HG02970 (cell line): ENCODE measurements around the gene TNS1.
"Not testable (repeated sequence)": the region's sequence is repeated elsewhere in the genome, so short reads cannot be mapped to it uniquely, and the experiment has no call there.

ENCODE experiments used
- ATAC-seq: cut with Tn5 transposase; IDR thresholded peaks from one replicate; pipeline ENCODE4 v1.9.1; 2021; ENCODE audit warnings: mild to moderate bottlenecking, moderate library complexity, moderate number of reproducible peaks; ENCODE audit not compliant: unreplicated experiment, low FRiP score

Gene TNS1

DNA sequence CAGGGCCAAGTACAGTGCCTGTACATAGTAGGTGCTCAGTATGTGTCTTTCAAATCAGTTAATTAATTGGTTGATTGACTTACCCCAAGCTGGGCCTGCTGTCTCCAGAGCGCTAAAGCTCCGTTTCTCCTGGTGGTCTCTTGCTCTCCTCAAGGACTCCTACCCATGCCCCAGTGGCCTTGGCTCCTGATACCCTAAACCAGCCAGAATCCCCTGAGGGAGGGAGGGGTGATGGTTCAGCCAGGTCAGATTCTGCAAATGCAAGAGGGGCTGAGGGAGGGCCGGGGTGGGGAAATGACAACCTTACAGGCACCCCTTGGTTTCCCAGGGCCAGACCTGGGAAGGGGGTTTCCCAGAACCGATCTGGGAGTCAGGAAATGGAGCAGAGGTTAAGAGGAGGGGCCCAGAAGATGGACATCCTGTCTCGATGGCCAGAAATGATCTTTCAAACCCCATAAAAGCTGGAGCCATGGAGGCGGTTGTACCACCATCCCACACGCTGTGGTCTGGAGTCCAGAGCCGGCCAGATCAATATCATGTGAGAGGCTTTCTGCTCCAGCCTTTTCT, 209.1 kb downstream of the TNS1 start:
- no peak for ATAC-seq

DNA sequence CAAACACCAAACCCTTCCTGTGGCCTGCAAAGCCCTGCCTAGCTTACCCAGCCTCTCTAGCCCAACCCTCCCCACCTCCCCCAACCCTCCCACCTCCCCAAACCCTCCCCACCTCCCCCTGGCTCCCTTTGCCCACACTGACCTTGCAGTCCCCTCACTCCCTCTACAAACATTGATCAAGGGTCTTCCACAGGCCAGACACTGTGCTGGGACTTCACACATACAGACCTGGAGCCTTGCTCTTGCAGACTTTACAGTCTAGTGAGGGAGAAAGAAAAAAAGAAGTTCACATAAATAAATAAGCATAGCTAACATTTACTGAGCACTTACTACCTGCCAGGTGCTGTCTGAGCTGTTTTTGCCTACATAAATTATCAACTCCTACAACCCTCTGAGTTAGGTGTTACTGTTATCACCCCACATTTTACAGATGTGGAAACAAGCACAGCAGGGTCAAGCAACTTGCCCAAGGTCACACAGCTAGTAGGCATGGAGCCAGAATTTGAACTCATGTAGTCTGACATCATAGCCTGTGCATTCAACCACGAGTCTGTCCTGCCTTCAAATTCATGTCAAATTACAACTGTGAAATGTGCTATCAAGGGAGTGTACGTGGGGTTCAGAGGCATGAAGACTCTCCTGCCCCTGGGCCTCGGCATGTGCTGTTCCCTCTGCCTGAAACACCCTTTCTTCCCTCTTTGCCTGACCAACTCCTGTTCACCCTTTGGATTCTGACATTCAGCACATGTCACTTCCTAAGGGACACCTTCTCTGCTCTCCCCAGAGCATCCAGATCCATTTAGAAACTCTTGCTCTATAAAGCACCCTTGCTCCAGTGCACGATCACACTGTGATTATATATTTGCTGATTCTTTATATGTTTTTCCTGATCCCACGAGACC, 209.9 kb downstream of the TNS1 start:
- no peak for ATAC-seq

DNA sequence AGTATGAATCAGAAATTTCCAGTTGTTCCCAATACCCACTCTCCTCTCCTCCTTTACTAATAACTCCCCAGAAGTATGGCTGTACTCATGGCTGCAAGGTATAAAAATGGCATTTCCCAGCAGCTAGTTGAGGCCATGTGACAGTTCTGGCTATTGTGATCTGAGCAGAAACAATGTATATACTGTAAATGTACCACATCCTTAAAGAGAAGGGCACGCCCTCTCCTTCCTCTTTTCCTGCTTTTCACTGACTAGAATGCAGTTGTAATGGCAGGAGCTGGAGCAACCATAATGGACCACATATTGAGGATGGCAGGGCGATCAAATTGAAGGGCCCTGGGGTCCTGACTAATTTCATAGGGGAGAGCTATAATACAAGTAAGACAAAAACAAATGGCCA, 211.2 kb downstream of the TNS1 start:
- no peak for ATAC-seq

DNA sequence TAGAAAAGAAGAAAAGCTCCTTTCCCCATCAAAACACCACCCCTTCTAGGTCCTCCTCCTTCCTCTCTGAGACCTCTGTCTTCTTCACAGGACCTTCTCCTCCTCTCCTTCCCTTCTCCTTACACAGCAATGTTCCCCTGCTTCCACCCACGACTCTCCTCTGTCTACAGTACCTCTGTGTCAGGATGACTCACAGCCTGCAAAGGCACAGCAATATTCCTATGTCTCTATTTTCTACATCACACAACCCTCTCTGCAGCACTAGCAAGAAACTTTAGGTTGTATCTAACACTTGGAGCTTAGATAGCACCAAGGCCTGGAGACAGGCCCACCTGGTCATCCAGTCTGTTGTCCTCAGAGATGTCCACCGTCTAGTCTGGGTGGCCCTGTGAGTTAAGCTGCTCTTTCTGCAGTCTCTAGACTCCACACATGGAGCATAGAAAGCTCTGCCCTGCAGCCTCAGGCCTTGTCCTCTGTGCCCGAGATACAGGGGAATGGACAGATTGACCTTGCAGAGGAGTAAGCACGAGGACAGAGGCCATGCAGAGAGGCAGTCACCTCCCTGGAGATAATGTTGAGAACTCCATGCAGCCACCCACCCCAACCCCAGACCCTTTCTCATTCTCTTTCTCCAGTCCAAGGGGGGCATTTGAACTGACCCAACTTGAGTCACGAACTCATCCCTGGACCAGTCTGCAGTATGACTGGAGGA, 212.0 kb downstream of the TNS1 start:
- ATAC-seq: no peak

DNA sequence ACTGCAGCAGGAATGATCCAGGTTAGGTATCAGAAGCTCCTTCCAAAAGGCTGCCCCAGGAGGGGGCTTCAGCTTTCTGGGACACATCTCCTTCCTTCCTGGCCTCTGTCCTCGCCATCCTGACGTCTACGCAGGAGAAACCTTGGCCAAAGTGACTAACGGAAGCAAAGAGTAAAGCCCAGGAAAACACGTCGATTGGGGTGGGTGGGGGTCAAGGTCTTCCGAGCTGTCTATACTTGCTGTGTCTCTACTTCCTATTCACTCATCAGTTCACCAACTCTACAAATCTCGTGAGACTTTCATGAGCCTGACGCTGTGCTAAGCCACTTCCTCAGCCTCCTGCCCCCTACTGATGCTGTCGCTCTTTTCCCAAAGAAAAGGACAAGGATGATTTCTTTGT, 212.6 kb downstream of the TNS1 start:
- no peak for ATAC-seq

DNA sequence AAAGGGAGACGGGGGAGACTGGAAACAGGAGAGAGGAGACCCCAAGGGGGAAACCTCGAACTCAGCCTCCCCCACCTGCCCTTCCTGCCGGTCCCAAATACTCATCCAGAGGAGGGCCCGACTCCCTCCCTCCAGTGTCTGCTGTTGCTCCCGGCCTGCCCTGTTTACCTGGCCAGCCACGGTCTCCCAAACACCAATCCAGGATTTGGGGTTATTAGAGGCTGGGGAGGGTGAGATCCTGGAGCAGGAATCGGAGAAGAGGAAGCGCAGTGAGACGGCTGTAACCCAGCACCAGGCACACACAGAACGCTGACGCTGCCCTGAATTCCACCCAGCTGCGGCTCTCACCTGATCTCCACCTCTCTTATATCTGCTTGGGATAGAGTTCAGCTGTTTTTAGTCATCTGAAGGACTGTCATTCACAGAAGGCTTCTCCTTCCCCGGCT, 213.0 kb downstream of the TNS1 start:
- ATAC-seq: no peak

DNA sequence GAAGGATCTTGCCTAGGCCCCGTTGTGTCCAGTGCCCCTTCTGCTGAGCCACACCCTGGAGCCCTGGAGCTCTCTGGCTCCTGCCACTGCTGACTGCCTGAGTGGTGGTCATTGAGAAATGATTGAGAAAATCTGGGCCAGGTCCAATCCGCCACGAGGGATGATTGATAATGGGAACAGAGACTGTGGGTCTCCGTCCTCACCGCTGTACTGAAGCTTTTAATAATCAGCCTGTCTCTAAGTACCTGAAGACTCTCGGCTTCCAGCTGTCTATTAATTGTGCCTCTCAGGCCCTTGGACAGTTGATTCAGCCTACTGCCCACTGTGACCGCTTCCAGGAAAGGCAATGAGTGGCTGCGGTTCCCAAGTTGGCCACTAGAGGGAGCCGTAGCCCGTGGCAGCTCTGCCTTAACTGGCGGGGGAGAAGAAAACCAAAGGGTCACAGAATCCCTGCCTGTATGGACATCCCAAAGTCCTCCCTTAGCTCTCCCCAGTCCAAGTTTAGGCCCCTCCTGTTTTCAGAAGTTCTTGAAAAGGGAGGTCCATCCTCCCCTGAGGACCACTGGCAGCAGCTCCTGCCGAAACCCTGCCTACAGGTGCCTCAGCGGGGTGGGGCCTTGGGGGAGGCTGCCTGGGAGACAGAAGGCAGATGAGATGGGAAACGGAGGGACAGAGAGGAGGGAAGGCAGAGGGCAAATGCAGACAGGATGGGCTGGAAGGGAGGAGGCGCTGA, 213.6 kb downstream of the TNS1 start:
- ATAC-seq: no peak

DNA sequence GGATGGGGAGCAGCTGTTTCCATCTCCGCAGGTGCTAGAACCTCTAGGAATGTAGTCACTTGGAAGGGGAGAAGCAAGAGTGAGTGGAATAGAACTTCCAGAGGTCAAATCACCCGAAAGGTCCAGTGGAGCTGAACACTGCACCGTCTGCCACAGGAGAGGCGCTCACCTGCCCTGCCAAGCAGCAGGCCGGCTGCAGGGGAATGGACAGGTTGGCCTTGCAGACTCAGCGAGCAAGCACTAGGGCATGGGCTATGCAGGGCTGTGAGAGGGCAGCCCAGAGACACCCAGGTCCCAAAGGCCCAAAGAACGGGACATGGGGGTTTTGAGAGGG, 214.2 kb downstream of the TNS1 start:
- no peak for ATAC-seq

DNA sequence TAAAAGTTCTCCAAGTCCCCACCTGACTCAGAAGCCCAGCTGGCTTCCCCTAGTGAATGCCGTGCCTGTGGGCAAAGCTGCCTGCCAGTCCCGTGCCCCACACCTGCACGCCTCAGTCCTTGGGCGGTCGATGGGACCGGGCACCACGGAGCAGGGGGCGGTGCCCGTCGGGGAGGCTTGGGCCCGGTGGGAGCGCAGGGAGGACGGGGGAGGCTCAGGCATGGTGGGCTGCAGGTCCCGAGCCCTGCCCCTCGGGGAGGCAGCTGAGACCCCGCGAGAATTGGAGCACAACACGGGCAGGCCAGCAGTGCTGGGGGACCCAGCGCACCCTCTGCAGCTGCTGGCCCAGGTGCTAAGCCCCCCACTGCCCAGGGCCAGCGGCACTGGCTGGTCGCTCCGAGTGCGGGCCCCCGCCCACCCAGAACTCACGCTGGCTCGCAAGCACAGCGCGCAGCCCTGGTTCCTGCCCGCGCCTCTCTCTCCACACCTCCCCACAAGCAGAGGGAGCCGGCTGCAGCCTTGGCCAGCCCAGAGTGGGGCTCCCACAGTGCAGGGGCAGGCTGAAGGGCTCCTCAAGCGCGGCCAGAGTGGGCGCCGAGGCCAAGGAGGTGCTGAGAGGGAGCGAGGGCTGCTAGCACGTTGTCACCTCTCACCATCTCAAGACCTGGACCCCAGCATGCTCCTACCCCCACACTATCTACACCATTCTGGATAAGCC, 215.5 kb downstream of the TNS1 start:
- ATAC-seq: no peak

DNA sequence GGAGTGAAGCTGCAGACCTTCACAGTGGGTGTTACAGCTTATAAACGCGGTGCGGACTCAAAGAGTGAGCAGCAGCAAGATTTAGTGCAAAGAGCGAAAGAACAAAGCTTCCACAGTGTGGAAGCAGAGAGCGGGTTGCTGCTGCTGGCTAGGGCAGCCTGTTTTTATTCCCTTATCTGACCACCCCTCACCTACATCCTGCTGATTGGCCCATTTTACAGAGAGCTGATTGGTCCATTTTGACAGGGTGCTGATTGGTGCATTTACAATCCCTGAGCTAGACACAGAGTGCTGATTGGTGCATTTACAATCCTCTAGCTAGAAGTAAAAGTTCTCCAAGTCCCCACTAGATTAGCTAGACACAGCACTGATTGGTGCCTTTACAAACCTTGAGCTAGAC, 216.2 kb downstream of the TNS1 start:
- ATAC-seq: not testable (repeated sequence)

DNA sequence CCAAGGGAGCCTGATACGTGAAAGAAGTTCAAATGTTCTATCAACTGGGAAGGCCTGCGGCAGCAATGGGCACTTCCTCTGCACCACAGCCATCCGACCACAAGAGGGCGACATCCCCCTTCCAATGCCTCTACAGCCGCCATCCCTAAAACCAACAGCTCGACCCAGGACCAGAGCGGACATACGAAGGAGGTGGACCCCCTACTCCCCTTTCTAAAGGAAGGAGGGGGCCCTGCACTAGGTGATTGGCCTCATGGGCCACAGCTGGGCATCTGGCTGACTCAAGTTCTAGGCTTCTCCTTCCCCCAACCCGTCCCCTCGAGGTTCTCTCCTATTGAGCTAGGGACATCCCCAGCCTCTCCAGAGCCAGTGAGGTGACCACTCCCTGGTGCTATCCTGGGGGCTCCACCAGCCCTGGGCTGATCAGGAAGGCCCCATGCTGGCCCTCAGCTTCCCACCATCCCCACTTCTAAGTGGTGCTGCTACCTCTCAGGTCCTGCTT, 217.2 kb downstream of the TNS1 start:
- ATAC-seq: peak; percentile 48

DNA sequence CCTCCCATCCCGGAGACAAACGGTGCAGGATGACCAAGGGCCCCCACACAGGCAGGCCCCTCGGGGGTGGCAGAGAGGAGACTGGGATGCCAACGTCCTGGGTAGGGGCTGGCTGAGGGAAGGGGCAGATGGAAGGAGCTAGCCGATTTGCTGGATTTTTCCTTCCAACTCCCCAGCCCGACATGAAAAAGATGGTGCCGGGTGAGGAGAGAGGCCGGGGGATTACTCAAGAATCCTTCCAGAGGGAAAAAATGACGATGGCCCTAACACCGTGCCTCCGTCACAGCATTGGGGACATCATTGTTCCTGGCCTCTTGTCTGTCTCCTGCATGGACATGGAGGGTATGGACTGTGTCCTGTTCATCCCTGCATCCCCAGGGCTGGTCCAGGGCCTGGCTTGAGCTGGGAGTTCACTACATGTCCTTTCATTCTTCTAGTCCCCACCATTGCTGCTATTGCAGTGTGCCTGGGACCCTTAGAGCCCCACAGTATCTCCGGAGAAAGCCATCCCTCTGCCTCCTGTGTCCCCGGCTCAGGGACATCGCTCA, 217.7 kb downstream of the TNS1 start:
- no peak for ATAC-seq

DNA sequence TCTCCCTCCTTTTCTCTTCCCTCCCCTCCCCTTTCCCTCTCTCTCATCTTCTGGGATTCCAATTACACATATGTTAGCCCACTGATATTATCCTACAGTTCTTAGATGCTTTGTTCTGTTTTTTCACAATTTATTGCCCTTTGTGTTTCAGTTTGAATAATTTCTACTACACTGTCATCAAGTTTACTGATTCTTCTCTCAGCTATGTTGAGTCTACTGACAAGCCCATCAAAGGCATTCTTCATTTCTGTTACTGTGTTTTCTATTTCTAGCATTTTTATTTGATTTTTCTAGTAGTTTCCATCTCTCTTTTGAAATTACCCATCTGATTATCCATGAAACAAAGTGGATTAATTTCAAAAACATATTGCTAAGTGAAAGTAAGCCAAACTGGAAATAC, 219.6 kb downstream of the TNS1 start:
- ATAC-seq: no peak

DNA sequence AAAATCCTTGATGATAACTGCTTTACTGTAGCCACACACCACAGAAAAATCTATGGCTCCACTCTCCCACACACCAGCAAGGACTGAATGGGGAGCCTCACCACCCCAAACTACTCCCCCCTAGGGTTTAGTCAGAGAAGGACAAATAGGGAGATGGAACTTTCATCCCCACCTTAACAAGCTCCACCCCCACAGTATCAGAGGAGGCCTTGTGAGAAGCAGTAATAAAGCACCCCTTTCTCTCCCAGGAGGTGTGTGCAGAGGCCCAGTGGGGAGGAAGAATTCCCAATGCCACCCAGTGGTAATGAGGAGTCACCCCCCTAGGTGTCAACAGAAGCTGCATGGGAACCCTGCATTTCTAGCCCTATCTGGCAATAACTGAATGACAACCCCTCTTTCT, 224.9 kb downstream of the TNS1 start:
- no peak for ATAC-seq

DNA sequence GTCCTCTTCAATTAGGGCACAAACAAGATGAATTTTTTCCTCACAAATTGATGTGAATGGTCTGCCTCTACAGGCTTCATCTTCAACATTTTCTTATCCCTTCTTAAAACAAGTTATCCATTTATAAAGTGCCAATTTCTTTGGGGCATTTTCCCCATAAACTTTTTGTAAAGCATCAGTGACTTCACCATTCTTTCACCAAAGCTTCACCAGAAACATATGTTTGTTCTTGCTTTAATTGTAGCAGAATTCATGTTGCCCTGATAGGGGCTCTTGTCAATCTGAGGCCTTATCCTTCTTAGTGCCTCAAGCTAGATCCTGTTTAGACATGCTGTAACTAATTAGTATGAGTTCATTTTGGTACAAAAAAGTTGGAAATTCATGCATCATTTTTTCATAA, 226.2 kb downstream of the TNS1 start:
- no peak for ATAC-seq

DNA sequence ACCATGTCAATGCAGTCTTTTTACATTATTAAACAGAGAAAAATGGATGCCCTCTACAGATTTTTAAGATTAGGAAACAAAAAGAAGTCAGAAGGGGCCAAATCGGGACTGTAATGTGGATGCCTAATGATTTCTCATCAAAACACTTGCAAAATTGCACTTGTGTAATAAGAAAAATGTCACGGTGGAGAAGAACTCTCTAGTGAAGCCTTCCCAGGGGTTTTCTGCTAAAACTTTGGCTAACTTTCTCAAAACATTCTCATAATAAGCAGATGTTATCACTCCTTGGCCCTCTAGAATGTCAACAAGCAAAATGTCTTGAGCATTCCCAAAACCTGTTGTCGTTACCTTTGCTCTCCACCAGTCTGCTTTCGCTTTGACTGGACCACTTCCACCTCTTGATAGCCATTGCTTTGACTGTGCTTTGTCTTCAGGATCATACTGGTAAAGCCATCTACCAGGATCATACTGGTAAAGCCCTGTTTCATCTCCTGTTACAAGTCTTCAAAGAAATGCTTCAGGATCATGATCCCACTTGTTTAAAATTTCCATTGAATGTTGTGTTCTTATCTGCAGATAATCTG, 226.8 kb downstream of the TNS1 start:
- ATAC-seq: no peak

DNA sequence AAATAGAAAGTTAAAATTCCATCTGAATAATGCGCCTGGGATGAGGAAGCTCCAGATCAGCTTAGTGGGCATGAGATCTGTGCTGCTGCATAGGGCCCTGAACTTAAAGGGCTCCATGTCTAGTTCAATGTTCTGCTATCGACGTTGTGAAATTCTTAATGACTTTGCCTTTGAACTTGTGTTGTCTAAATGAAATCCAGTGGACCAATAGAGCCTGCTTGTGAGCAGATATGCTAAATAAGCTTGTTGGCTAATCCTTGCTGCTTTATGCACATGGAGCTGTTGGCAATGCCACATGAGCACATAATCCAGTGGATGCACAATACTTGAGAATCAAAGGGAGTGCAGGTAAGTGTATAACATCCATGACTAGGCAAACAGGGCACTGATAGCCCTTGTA, 228.6 kb downstream of the TNS1 start:
- no peak for ATAC-seq

DNA sequence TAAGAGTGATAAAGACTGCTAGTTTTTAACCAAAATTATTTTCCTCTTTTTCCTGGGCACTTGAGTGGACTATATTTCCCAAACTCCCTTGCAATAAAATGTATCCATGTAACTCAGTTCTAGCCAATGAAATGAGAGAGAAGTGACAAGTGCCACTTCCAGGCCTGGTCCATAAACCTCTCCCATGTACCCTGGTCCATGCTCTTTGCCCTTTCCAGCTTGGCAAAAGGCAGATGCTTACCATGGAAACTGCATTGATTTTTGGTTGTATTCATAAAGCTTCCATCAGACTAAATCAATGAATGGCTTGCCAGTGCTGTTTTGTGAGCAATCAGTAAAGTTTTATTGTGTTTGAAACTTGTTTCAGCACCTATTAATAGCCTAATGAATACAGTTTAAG, 229.3 kb downstream of the TNS1 start:
- ATAC-seq: no peak

DNA sequence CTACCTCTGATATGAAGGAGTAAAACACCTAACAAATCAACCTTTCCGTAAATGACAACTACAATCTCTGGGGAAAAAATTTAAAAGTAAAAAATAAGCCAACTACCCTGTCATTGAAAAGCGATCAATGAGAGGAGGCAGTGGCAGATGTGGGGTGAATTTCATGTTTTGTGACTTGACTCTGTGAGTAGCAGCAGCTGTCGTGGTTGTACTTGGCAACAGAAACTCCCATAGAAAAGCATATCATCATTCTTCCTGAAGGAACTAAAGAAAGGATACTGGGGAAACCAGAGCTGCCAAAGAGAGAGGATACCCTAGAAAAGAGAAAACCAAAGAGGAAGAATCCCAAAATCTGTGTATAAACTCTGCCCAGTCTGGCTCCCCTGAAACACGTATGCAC, 236.4 kb downstream of the TNS1 start:
- ATAC-seq: no peak
